ES-I3 (cell line): ENCODE data around the gene WNT8A.
"Not testable (repeated sequence)": the region's sequence is repeated elsewhere in the genome, so short reads cannot be mapped to it uniquely, and the experiment has no call there.

Source experiments
- H3K36me3 ChIP-seq: 2 replicates; pipeline ENCODE4 v1.6.1; 2013; ENCODE audit warnings: mild to moderate bottlenecking, low read length, control low read depth, moderate library complexity; ENCODE audit not compliant: insufficient read depth
- H3K4me1 ChIP-seq: 2 replicates; pipeline ENCODE4 v1.6.1; 2013; ENCODE audit warnings: mild to moderate bottlenecking, control low read depth, low read length; ENCODE audit not compliant: insufficient read depth
- H3K9ac ChIP-seq: 2 replicates; pipeline ENCODE4 v1.6.1; 2013; ENCODE audit warnings: low read depth, mild to moderate bottlenecking, low read length, moderate library complexity
- H3K9me3 ChIP-seq: 2 replicates; pipeline ENCODE4 v1.6.1; 2013; ENCODE audit warnings: mild to moderate bottlenecking, low read length, moderate library complexity; ENCODE audit not compliant: control insufficient read depth, insufficient read depth

The WNT8A gene

GRCh38 chr5:138067945-138068344 is 15.9 kb upstream of the WNT8A start:
- Histone ChIP-seq H3K4me1 (no peaks in the 10 kb centered on the region), H3K9me3 (no peaks in the 10 kb centered on the region), H3K9ac (no peak overlapping the region), H3K36me3 (no peaks in the 10 kb centered on the region)

- no peaks in the 10 kb centered on the region for H3K9me3 ChIP-seq
- H3K36me3 ChIP-seq = no peaks in the 10 kb centered on the region
- no peak overlapping the region for H3K9ac ChIP-seq
- H3K4me1 ChIP-seq = no peaks in the 10 kb centered on the region
Measured at GRCh38 chr5:138068742-138069600, 14.9 kb upstream of the WNT8A start.

GRCh38 chr5:138070026-138070425 is 13.8 kb upstream of the WNT8A start:
- not testable (repeated sequence) for H3K36me3 ChIP-seq, H3K4me1 ChIP-seq, H3K9ac ChIP-seq, H3K9me3 ChIP-seq

- peaks cover 9% of the 10 kb centered on the region for H3K4me1 ChIP-seq
- H3K9ac ChIP-seq = no peak overlapping the region
- H3K36me3 ChIP-seq = no peaks in the 10 kb centered on the region
- no peaks in the 10 kb centered on the region for H3K9me3 ChIP-seq
Measured at GRCh38 chr5:138077064-138077696, 6.7 kb upstream of the WNT8A start.

- Histone ChIP-seq H3K36me3 (no peaks in the 10 kb centered on the region), H3K9ac (no peak overlapping the region; the same call in 1 of the 2 replicates), H3K9me3 (no peaks in the 10 kb centered on the region), H3K4me1 (peaks cover 9% of the 10 kb centered on the region)
Measured at GRCh38 chr5:138078006-138078643, 5.7 kb upstream of the WNT8A start.

GRCh38 chr5:138082033-138082432 is 1.8 kb upstream of the WNT8A start:
- Histone ChIP-seq H3K36me3 (no peaks in the 10 kb centered on the region), H3K9me3 (no peaks in the 10 kb centered on the region; the same call in 1 of the 2 replicates), H3K9ac (no peak overlapping the region), H3K4me1 (peaks cover 12% of the 10 kb centered on the region)

GRCh38 chr5:138091685-138092084 is 7.9 kb downstream of the WNT8A start:
- H3K9ac ChIP-seq = no peak overlapping the region
- no peaks in the 10 kb centered on the region for H3K36me3 ChIP-seq
- H3K9me3 ChIP-seq = no peaks in the 10 kb centered on the region
- peaks cover 43% of the 10 kb centered on the region for H3K4me1 ChIP-seq

GRCh38 chr5:138092301-138092700 is 8.5 kb downstream of the WNT8A start:
- H3K36me3 ChIP-seq = no peaks in the 10 kb centered on the region
- no peaks in the 10 kb centered on the region for H3K9me3 ChIP-seq
- H3K4me1 ChIP-seq = peaks cover 47% of the 10 kb centered on the region
- no peak overlapping the region for H3K9ac ChIP-seq

- Histone ChIP-seq H3K9ac (no peak overlapping the region), H3K4me1 (peaks cover 49% of the 10 kb centered on the region), H3K9me3 (no peaks in the 10 kb centered on the region), H3K36me3 (no peaks in the 10 kb centered on the region)
Measured at GRCh38 chr5:138093036-138093435, 9.2 kb downstream of the WNT8A start.

GRCh38 chr5:138095100-138095907 is 11.5 kb downstream of the WNT8A start:
- H3K36me3 ChIP-seq = no peaks in the 10 kb centered on the region
- peaks cover 49% of the 10 kb centered on the region for H3K4me1 ChIP-seq
- peak overlapping the region; percentile 13; the same call in 1 of the 2 replicates for H3K9ac ChIP-seq
- H3K9me3 ChIP-seq = no peaks in the 10 kb centered on the region

GRCh38 chr5:138096363-138096762 is 12.5 kb downstream of the WNT8A start:
- Histone ChIP-seq H3K9me3 (no peaks in the 10 kb centered on the region), H3K36me3 (no peaks in the 10 kb centered on the region), H3K9ac (no peak overlapping the region), H3K4me1 (peaks cover 46% of the 10 kb centered on the region)

- Histone ChIP-seq H3K4me1 (peaks cover 39% of the 10 kb centered on the region), H3K36me3 (no peaks in the 10 kb centered on the region), H3K9me3 (no peaks in the 10 kb centered on the region), H3K9ac (no peak overlapping the region)
Measured at GRCh38 chr5:138096997-138097828, 13.4 kb downstream of the WNT8A start.

- peaks cover 7% of the 10 kb centered on the region for H3K4me1 ChIP-seq
- no peaks in the 10 kb centered on the region for H3K9me3 ChIP-seq
- no peak overlapping the region for H3K9ac ChIP-seq
- no peaks in the 10 kb centered on the region for H3K36me3 ChIP-seq
Measured at GRCh38 chr5:138102454-138103318, 18.9 kb downstream of the WNT8A start.
